GM13976 (cell line): ENCODE data around the gene UNC13C.

ENCODE experiments used
- DNase-seq: peaks from one replicate; pipeline ENCODE4 v3.0.0; 2012; ENCODE audit warnings: low spot score
- CTCF ChIP-seq: IDR thresholded peaks from 2 replicates; pipeline ENCODE4 v1.5.1; 2012; ENCODE audit warnings: borderline replicate concordance, mild to moderate bottlenecking; ENCODE audit not compliant: insufficient read depth; ENCODE audit errors: extremely low read depth, missing control alignments, control extremely low read depth
- in situ Hi-C: fragments of 300-500 bp; cut with MboI; formaldehyde crosslinking; loops from one replicate; pipeline ENCODE4 v1.12.0; 2022; ENCODE audit warnings: low sequenced_read_pairs, mixed read lengths, inconsistent platforms; ENCODE audit not compliant: unreplicated experiment

UNC13C gene

GRCh38 chr15:54131410-54131809, 153.2 kb downstream of the UNC13C start:
- DNase-seq = no peak
- TF ChIP-seq CTCF = no peak
- in situ Hi-C loops = no loop called here

DNA sequence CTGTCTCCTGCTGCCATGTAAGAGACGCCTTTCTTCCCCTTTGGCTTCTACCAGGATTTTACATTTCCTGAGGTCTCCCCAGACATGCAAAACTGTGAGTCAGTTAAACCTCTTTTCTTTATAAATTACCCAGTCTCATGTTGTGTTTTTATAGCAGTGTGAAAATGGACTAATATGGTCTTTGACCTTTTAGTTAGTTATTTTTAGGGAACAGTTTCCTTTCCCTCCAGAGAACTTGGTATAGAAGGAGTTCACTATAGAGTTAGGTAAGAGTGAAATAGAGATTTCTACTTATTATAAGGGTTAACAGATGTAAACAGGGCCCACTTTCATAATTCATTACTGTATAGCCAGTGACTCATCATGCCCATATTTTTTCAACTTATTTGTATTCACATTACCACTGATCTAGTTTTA, 170.9 kb downstream of the UNC13C start:
- TF ChIP-seq CTCF = no peak
- in situ Hi-C loops = no loop called here
- no peak for DNase-seq

DNA sequence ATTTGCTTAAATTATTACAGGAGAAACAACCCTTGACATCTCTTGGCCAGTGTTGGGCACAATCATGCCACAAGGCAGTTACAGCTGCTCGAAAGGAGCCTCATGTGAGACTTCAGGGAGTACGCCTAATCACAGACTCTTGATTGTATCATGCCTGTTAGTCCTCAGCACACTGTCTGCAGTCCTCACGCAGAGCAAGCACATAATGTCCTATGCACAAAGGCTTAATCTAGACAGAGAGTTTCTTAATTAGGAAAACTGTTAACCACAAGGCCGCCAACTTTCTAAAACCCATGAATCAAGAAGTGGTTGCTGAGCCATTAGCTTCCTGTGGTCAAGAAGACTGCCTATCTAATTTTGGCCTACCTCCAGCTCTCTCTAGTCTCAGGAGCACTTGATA, 172.0 kb downstream of the UNC13C start:
- no peak for DNase-seq
- no peak for TF ChIP-seq CTCF
- in situ Hi-C loops = no loop called here

DNA sequence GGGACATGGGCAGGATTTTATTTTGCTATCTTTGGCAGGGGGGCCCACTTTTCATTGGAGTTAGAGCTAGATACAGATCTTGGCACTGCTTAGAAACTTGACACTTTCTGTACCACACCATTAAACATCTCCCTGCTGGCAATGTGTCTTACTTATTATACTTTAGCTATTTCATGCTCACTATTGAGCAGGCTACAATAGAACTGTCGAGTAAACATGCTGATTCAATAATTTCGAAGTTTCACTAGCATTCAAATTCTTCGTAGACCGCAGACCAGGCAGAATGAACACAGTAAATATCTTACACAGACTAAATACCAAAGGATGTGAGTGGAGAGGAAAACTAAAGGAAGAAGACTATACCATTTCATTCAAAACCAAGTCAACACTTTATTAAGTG, 180.8 kb downstream of the UNC13C start:
- no peak for TF ChIP-seq CTCF
- no peak for DNase-seq
- in situ Hi-C loops = no loop called here

GRCh38 chr15:54187325-54187724, 209.1 kb downstream of the UNC13C start:
- in situ Hi-C loops = no loop called here
- no peak for DNase-seq
- TF ChIP-seq CTCF = no peak

DNA sequence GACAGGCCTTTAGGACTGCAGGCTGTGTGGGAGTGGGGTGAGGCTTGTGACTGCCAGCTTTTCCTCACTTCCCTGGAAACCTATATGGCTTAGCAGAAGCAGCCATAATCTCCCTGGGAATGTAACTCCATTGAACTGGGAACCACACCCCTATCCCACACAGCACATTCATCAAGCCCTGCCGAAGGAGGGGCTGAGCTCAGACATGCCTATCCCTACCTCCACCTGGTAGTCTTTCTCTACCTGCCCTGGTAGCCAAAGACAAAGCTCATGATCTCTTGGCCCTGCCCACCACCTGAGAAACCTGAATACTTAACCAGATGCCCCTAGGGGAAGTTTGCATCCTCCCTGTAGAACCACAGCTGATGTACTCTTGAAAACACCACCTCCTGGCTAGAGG, 219.8 kb downstream of the UNC13C start:
- DNase-seq = no peak
- no peak for TF ChIP-seq CTCF
- in situ Hi-C loops = no loop called here
